Sigmoid colon (tissue), 4 donors: Measurements from ENCODE around the gene ESR2.

ENCODE experiments used
- POLR2A ChIP-seq, 2 donors: fragments of 450-650 bp; IDR thresholded peaks; one replicate each; pipeline ENCODE4 v1.6.1; 2016; ENCODE audit warnings: antibody characterized with exemption in 2 of 2, mild to moderate bottlenecking in 2 of 2, moderate library complexity in 2 of 2
- POLR2AphosphoS5 ChIP-seq, 4 donors: sonication (generic); formaldehyde crosslinking; IDR thresholded peaks; one replicate each; pipeline ENCODE4 v1.6.1; 2017; ENCODE audit warnings: antibody characterized with exemption in 4 of 4

DNA sequence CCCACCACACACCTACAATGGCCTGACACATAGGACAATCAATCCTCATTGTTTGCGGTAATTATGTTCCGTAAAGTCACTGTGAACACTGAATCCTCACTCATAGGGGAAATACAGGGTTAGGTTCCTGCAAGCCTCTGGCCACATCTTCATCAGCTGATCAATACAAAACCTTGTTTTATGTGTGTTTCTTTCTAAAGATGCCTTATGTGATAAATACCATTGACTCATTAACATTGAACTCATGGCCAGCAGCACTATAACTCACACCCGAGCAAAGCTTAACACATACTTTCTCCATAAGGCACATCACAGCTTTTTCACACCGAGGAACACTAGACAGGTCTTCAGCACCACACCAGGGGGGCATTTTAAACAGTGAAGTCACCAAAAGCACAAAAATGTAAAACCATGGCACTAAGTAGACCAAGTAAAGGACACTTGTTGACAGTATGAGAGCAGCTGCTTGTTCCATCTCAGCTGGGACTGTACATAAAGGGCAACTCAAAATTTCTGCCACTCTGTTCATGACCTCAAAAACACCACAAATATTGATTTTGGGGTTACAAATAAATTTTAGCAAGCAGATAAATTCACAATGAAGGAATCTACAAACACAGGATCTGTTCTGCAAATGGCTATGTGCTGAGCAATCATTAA, 60.5 kb downstream of the ESR2 start:
- TF ChIP-seq POLR2A (IDR thresholded peaks at IDR 0.05) (no peak), POLR2AphosphoS5 (IDR thresholded peaks at IDR 0.05) (no peak)
